HG02938 (cell line): ENCODE results near the gene ZNF799.
"Not testable (repeated sequence)": the region's sequence is repeated elsewhere in the genome, so short reads cannot be mapped to it uniquely, and the experiment has no call there.

ENCODE experiments used
- ATAC-seq: cut with Tn5 transposase; IDR thresholded peaks from one replicate; pipeline ENCODE4 v1.9.1; 2021; ENCODE audit warnings: mild to moderate bottlenecking, moderate library complexity; ENCODE audit not compliant: unreplicated experiment

Gene ZNF799

GRCh38 chr19:12400633-12401502, at the start of gene ZNF799:
Gene ZNF799, minus strand, starts transcription at chr19:12401271. Its CDS starts 201 bp downstream, at chr19:12401070.
- peak; percentile 75 for ATAC-seq

- ATAC-seq = no peak
Observed at GRCh38 chr19:12450844-12451243, 49.8 kb upstream of the ZNF799 start.

- no peak for ATAC-seq
Observed at GRCh38 chr19:12448808-12449207, 47.7 kb upstream of the ZNF799 start.

GRCh38 chr19:12440541-12441316, 39.7 kb upstream of the ZNF799 start, which contains the start of gene ZNF443:
Gene ZNF443, minus strand, starts transcription at chr19:12441021. Its CDS starts 107 bp downstream, at chr19:12440914.
- ATAC-seq = peak; percentile 94

GRCh38 chr19:12439686-12440540, 38.8 kb upstream of the ZNF799 start:
- ATAC-seq = peak; percentile 22

GRCh38 chr19:12430726-12431299, 29.7 kb upstream of the ZNF799 start:
- ATAC-seq = not testable (repeated sequence)

GRCh38 chr19:12425888-12426274, 24.8 kb upstream of the ZNF799 start:
- no peak for ATAC-seq

- ATAC-seq = no peak
Observed at GRCh38 chr19:12425236-12425887, 24.3 kb upstream of the ZNF799 start.

GRCh38 chr19:12417273-12417672, 16.2 kb upstream of the ZNF799 start:
- ATAC-seq = not testable (repeated sequence)

GRCh38 chr19:12411893-12412292, 10.8 kb upstream of the ZNF799 start:
- ATAC-seq = no peak

- ATAC-seq = peak; percentile 47
Observed at GRCh38 chr19:12399901-12400632, 1.0 kb downstream of the ZNF799 start.

GRCh38 chr19:12391148-12391547, 9.9 kb downstream of the ZNF799 start:
- not testable (repeated sequence) for ATAC-seq

GRCh38 chr19:12386365-12386764, 14.7 kb downstream of the ZNF799 start:
- not testable (repeated sequence) for ATAC-seq

GRCh38 chr19:12380444-12380737, 20.7 kb downstream of the ZNF799 start:
- no peak for ATAC-seq

GRCh38 chr19:12379732-12380443, 21.2 kb downstream of the ZNF799 start:
- no peak for ATAC-seq

- ATAC-seq = no peak
Observed at GRCh38 chr19:12374026-12374425, 27.0 kb downstream of the ZNF799 start.

- peak; percentile 72 for ATAC-seq
Observed at GRCh38 chr19:12365236-12366162, 35.6 kb downstream of the ZNF799 start, which contains the start of gene ZNF442. Gene ZNF442, minus strand, starts transcription at chr19:12365683. Its CDS starts 2,052 bp downstream, at chr19:12363631.
